B cell (primary cell): ENCODE measurements around the gene ZDHHC24. TPM values are rescaled to one million over a fixed set of nuclear protein-coding genes. Genes with fewer than 3 reads are reported as not detected.
"Not testable (repeated sequence)": the region's sequence is repeated elsewhere in the genome, so short reads cannot be mapped to it uniquely, and the experiment has no call there.

Experiments
- ATAC-seq: fragments of 200-7000 bp; cut with Tn5 transposase; one replicate; pipeline ENCODE4 v1.10.0; 2021; ENCODE audit warnings: low read depth, mild to moderate bottlenecking, moderate number of reproducible peaks, moderate library complexity
- CTCF ChIA-PET: fragments of 350-600 bp; sonication (Branson Sonifier 250); formaldehyde crosslinking; loops from one replicate; lab custom pipeline; 2021; ENCODE audit warnings: antibody characterized with exemption, inconsistent platforms; lab: Charles Lee
- POLR2A ChIA-PET: fragments of 350-600 bp; sonication (Branson Sonifier 250); formaldehyde crosslinking; loops from one replicate; lab custom pipeline; 2021; ENCODE audit warnings: antibody characterized with exemption; lab: Charles Lee
- DNase-seq: peaks from one replicate; pipeline ENCODE4 v3.0.0; 2013
- H2AFZ ChIP-seq: 2 replicates; pipeline ENCODE4 v1.6.1; 2012; ENCODE audit warnings: mild to moderate bottlenecking, low read depth, low read length; ENCODE audit not compliant: insufficient read depth, poor library complexity, severe bottlenecking
- H3K27ac ChIP-seq, 2 donors: 1 replicate in 1 of 2; 2 replicates in 1 of 2; pipeline ENCODE4 v1.5.1; 2012 to 2013; ENCODE audit warnings: low read length in 2 of 2, mild to moderate bottlenecking in 2 of 2, moderate library complexity in 1 of 2
- H3K27me3 ChIP-seq, 4 experiments: fragments of 200-600 bp in 1 of 4; sonication (generic) in 1 of 4; replicated peaks in 1 of 4; 1 replicate in 2 of 4; 2 replicates in 2 of 4; pipeline versions ENCODE4 v1.6.1 to v1.7.0; 2013 to 2016; ENCODE audit warnings: low read length in 3 of 4, mild to moderate bottlenecking in 2 of 4, mixed read lengths in 1 of 4, moderate library complexity in 1 of 4; ENCODE audit not compliant: insufficient read depth in 4 of 4, control insufficient read depth in 3 of 4; ENCODE audit errors: control extremely low read depth in 1 of 4
- H3K36me3 ChIP-seq, 2 experiments: replicated peaks in 1 of 2; 1 replicate in 1 of 2; 2 replicates in 1 of 2; pipeline versions ENCODE4 v1.6.1 to v1.7.1; 2013; ENCODE audit warnings: low read length in 1 of 2; ENCODE audit not compliant: insufficient read depth in 2 of 2, control insufficient read depth in 1 of 2; ENCODE audit errors: control extremely low read depth in 1 of 2, extremely low read depth in 1 of 2
- H3K4me1 ChIP-seq, 2 donors: fragments of 200-600 bp in 1 of 2; sonication (generic) in 1 of 2; 1 replicate in 1 of 2; 2 replicates in 1 of 2; pipeline versions ENCODE4 v1.5.1 to v1.6.1; 2013 to 2017; ENCODE audit warnings: low read length in 2 of 2; ENCODE audit not compliant: control insufficient read depth in 2 of 2, insufficient read depth in 2 of 2
- H3K4me2 ChIP-seq: replicated peaks from 2 replicates; pipeline ENCODE3; 2012; ENCODE audit warnings: mild to moderate bottlenecking, low read depth, low read length; ENCODE audit not compliant: poor library complexity, severe bottlenecking
- H3K4me3 ChIP-seq, 5 experiments: fragments of 200-600 bp in 1 of 5; sonication (generic) in 1 of 5; 1 replicate in 3 of 5; 2 replicates in 2 of 5; pipeline versions ENCODE4 v1.5.1 to v1.7.0; 2011 to 2016; ENCODE audit warnings: low read length in 4 of 5, mild to moderate bottlenecking in 4 of 5, low read depth in 2 of 5, control low read depth in 1 of 5, moderate library complexity in 1 of 5; ENCODE audit not compliant: insufficient read depth in 1 of 5; ENCODE audit errors: control extremely low read depth in 1 of 5, extremely low read depth in 1 of 5
- H3K79me2 ChIP-seq: fragments of 200-600 bp; sonication (generic); one replicate; pipeline ENCODE4 v1.6.0; 2016; ENCODE audit warnings: low read length; ENCODE audit not compliant: control insufficient read depth, insufficient read depth
- H3K9ac ChIP-seq: fragments of 200-600 bp; sonication (generic); 2 replicates; pipeline ENCODE4 v1.6.1; 2017; ENCODE audit warnings: mild to moderate bottlenecking, low read length, moderate library complexity
- H3K9me3 ChIP-seq, 3 donors: one replicate each; pipeline versions ENCODE4 v1.6.1 to v1.7.1; 2013; ENCODE audit warnings: low read length in 2 of 3; ENCODE audit not compliant: control insufficient read depth in 2 of 3, insufficient read depth in 1 of 3; ENCODE audit errors: control extremely low read depth in 1 of 3
- H4K20me1 ChIP-seq: 2 replicates; pipeline ENCODE4 v1.6.0; 2012; ENCODE audit warnings: mild to moderate bottlenecking, low read length; ENCODE audit not compliant: insufficient read depth, control insufficient read depth, poor library complexity, severe bottlenecking
- H3K27ac Mint-ChIP-seq: one replicate; pipeline ENCODE4 v1.8.0; 2021; ENCODE audit warnings: mixed read lengths
- H3K27me3 Mint-ChIP-seq: one replicate; pipeline ENCODE4 v1.8.0; 2021; ENCODE audit warnings: mixed read lengths
- H3K4me1 Mint-ChIP-seq: one replicate; pipeline ENCODE4 v1.8.0; 2021; ENCODE audit warnings: mixed read lengths
- H3K4me3 Mint-ChIP-seq: one replicate; pipeline ENCODE4 v1.8.0; 2021; ENCODE audit warnings: mixed read lengths
- H3K9me3 Mint-ChIP-seq: one replicate; pipeline ENCODE4 v1.8.0; 2022; ENCODE audit warnings: mixed read lengths; ENCODE audit not compliant: insufficient read depth
- CTCF ChIP-seq: fragments of 200-600 bp; IDR thresholded peaks from one replicate; pipeline ENCODE4 v1.8.0; 2022; ENCODE audit warnings: antibody characterized with exemption, mild to moderate bottlenecking
- EZH2 ChIP-seq: IDR thresholded peaks from 2 replicates; pipeline ENCODE4 v1.6.1; 2012; ENCODE audit warnings: borderline replicate concordance, low read depth, mild to moderate bottlenecking, moderate library complexity, low read length; ENCODE audit not compliant: insufficient read depth, poor library complexity, severe bottlenecking
- WGBS: methylation state at CpG from one replicate; pipeline ENCODE4 v1.1.5; 2013; ENCODE audit warnings: missing lambda C conversion rate; ENCODE audit not compliant: insufficient coverage; 5-methylcytosine and 5-hydroxymethylcytosine counted together
- intact Hi-C: fragments of 100-400 bp; cut with micrococcal nuclease; formaldehyde crosslinking; loops from one replicate; pipeline ENCODE4 v1.10.0; 2022
- polyA plus RNA-seq: library from polyadenylated mRNA; depleted of rRNA; stranded (reverse); fragments of >200 nt; gene quantifications from 2 replicates; pipeline ENCODE4 v1.2.3, GENCODE V29; 2012
- total RNA-seq, 2 donors: library from RNA; stranded (reverse); fragments of 120-200 nt in 1 of 2; gene quantifications; 1 replicate in 1 of 2; 2 replicates in 1 of 2; pipeline versions ENCODE4 v1.2.3 to v1.2.4, GENCODE V29; 2013 to 2022

Gene ZDHHC24
- total and polyA plus RNA-seq, 2 donors (not counting 1 experiment from before 2014, with no cell fraction given), result 29.7 to 32.6 TPM

DNA sequence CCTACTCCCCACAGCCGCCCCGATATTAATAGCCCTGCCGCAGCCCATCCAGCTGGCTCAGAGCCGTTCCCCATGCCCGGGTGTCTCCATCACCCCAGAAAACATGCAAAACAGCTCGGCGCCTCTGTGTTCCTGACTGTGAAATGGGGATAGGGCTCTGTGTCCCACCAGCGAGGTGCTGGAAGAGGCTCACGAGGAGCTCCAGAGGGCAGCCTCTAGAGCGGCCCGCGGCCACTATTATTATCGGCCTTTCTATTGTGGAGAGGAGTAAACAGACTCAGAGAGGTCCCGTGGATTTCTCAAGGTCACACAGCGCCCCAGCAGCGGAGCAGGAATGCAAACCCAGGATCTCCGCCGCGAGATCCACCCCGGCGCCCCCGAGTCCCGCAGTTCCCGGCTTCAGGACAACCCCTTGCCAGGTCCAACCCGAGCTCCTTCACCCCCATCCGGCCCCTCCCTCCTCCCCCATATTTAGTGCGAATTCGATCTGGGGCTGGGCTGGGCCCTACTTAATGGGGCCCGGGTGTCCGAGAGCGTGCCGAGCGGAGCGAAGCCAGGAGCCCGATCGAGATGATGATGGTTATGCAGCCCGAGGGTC, 619 bp upstream of the ZDHHC24 start, which contains the start of gene ACTN3:
ACTN3 (plus strand) TSS at position 536 of the 598 bp plus-strand sequence; CDS start at position 571, 35 bp downstream.
- no peaks in the 10 kb centered on the region for H3K9me3 Mint-ChIP-seq
- H3K9ac ChIP-seq, result peak within 1 kb of the TSS; percentile 96
- WGBS, result 12% methylated on average over 26 of the region's 37 CpGs
- no peak for TF ChIP-seq EZH2
- no peak for TF ChIP-seq CTCF
- H3K4me3 ChIP-seq, result peak within 1 kb of the TSS; percentile 74 to 89 (median 83)
- intact Hi-C loops, result loop anchor here (1.0 to 2.0 kb wide), 6 partner anchors 36 to 296 kb away; partner anchors contain the start of genes BBS1, CCDC87, CCS and DPP3
- ChIA-PET CTCF (interaction anchor here (0.6 to 6.4 kb wide), 10 partner anchors 12 to 235 kb away, joined by 3 to 58 read pairs (median 4); partner anchors contain the start of genes RBM4 and RBM4B), POLR2A (interaction anchor here (0.5 to 1.5 kb wide), 5 partner anchors 13 to 131 kb away, joined by 3 to 17 read pairs (median 3); partner anchors contain the start of genes DPP3 and RBM4B)
- DNase-seq (no peak), ATAC-seq (no peak)
- H3K79me2 ChIP-seq, result peaks cover 10% of the 10 kb centered on the region
- H3K27ac Mint-ChIP-seq, result peak within 1 kb of the TSS; percentile 86
- H3K4me1 Mint-ChIP-seq, result peaks cover 42% of the 10 kb centered on the region
- H2AFZ ChIP-seq, result peak within 1 kb of the TSS; percentile 83
- H3K36me3 ChIP-seq, result peaks cover 0 to 13% of the 10 kb centered on the region in 2 experiments
- H3K27me3 ChIP-seq, result no peaks in the 10 kb centered on the region
- H4K20me1 ChIP-seq, result no peaks in the 10 kb centered on the region
- H3K4me1 ChIP-seq, result peaks cover 26 to 34% of the 10 kb centered on the region in 2 donors
- H3K4me2 ChIP-seq, result peak within 1 kb of the TSS; percentile 100
- H3K4me3 Mint-ChIP-seq, result peak within 1 kb of the TSS; percentile 87
- H3K27me3 Mint-ChIP-seq, result no peaks in the 10 kb centered on the region
- H3K9me3 ChIP-seq, result no peaks in the 10 kb centered on the region
- H3K27ac ChIP-seq, result peak within 1 kb of the TSS; percentile 62 to 91

DNA sequence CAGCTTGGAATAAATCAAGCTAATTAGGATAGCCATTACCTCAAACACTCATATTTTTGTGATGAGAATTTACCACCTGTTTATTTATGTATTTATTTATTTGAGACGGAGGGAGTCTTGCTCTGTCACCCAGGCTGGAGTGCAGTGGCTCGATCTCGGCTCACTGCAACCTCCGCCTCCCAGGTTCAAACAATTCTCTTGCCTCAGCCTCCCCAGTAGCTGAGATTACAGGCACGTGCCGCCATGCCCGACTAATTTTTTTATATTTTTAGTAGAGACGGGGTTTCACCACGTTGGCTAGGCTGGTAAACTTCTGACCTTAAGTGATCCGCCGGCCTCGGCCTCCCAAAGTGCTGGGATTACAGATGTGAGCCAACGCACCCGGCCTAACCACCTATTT, 896 bp downstream of the ZDHHC24 start:
- H2AFZ ChIP-seq, result peak overlapping the region; percentile 83
- intact Hi-C loops, H3K79me2 ChIP-seq, H4K20me1 ChIP-seq, ATAC-seq, H3K27me3 Mint-ChIP-seq, DNase-seq, H3K27me3 ChIP-seq, H3K9me3 Mint-ChIP-seq, H3K9me3 ChIP-seq: not testable (repeated sequence)
- H3K4me2 ChIP-seq, result peak overlapping the region; percentile 100
- H3K4me3 ChIP-seq, result peak overlapping the region; percentile 74 to 89 (median 83)
- peaks cover 0 to 20% of the 10 kb centered on the region in 2 experiments for H3K36me3 ChIP-seq
- peaks cover 42% of the 10 kb centered on the region for H3K4me1 Mint-ChIP-seq
- H3K27ac Mint-ChIP-seq, result peak overlapping the region; percentile 89
- POLR2A ChIA-PET, result interaction anchor here (1.5 kb wide), 1 partner anchor 94 kb away, joined by 3 read pairs; no protein-coding TSS in a partner anchor
- peak overlapping the region; percentile 95 for H3K4me3 Mint-ChIP-seq
- 47% methylated on average over 3 of the region's 14 CpGs for WGBS
- CTCF ChIA-PET, result interaction anchor here (1.1 to 6.4 kb wide), 4 partner anchors 93 to 138 kb away, joined by 3 to 58 read pairs (median 6); partner anchors contain the start of genes RBM4 and RBM4B
- H3K4me1 ChIP-seq, result peaks cover 26 to 34% of the 10 kb centered on the region in 2 donors
- peak overlapping the region; percentile 96 for H3K9ac ChIP-seq
- H3K27ac ChIP-seq, result peak overlapping the region; percentile 51 to 91
